Nephron (organoid): ENCODE data around the gene APH1A.

ENCODE experiments used
- H3K27ac Mint-ChIP-seq, 3 experiments: 2 replicates each; pipeline ENCODE4 v1.8.0; 2020; ENCODE audit warnings: mixed read lengths in 3 of 3, mild to moderate bottlenecking in 2 of 3, moderate library complexity in 1 of 3
- H3K27me3 Mint-ChIP-seq: 2 replicates; pipeline ENCODE4 v1.8.0; 2021; ENCODE audit warnings: low read depth, mild to moderate bottlenecking, moderate library complexity, mixed read lengths
- H3K36me3 Mint-ChIP-seq: 2 replicates; pipeline ENCODE4 v1.8.0; 2020; ENCODE audit warnings: low read depth, mixed read lengths
- H3K4me1 Mint-ChIP-seq: 2 replicates; pipeline ENCODE4 v1.8.0; 2020; ENCODE audit warnings: mixed read lengths
- H3K4me3 Mint-ChIP-seq, 3 experiments: 2 replicates each; pipeline ENCODE4 v1.8.0; 2020; ENCODE audit warnings: mild to moderate bottlenecking in 3 of 3, mixed read lengths in 3 of 3, moderate library complexity in 2 of 3
- H3K9me3 Mint-ChIP-seq: 2 replicates; pipeline ENCODE4 v1.8.0; 2020; ENCODE audit warnings: mixed read lengths
- TF ChIP-seq, protein P1 (sequence below), 3 experiments: fragments of 200-600 bp; sonication (generic); IDR thresholded peaks; one replicate each; pipeline ENCODE4 v1.5.0; 2021; ENCODE audit warnings: antibody characterized with exemption in 3 of 3; ENCODE audit not compliant: unreplicated experiment in 3 of 3

APH1A gene

GRCh38 chr1:150262388-150263320, 6.2 kb downstream of the APH1A start:
- Mint-ChIP-seq H3K27ac (peak overlapping the region; percentile 59 to 91 (median 77)), H3K4me1 (peaks cover 41% of the 10 kb centered on the region), H3K27me3 (no peaks in the 10 kb centered on the region), H3K4me3 (peak overlapping the region; percentile 4 to 22 (median 9)), H3K9me3 (no peaks in the 10 kb centered on the region), H3K36me3 (peaks cover 21% of the 10 kb centered on the region)
- TF ChIP-seq, protein P1, sequence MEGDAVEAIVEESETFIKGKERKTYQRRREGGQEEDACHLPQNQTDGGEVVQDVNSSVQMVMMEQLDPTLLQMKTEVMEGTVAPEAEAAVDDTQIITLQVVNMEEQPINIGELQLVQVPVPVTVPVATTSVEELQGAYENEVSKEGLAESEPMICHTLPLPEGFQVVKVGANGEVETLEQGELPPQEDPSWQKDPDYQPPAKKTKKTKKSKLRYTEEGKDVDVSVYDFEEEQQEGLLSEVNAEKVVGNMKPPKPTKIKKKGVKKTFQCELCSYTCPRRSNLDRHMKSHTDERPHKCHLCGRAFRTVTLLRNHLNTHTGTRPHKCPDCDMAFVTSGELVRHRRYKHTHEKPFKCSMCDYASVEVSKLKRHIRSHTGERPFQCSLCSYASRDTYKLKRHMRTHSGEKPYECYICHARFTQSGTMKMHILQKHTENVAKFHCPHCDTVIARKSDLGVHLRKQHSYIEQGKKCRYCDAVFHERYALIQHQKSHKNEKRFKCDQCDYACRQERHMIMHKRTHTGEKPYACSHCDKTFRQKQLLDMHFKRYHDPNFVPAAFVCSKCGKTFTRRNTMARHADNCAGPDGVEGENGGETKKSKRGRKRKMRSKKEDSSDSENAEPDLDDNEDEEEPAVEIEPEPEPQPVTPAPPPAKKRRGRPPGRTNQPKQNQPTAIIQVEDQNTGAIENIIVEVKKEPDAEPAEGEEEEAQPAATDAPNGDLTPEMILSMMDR (IDR thresholded peaks at IDR 0.05; ENCODE audit: unreplicated experiment in 3 of 3): no peak

DNA sequence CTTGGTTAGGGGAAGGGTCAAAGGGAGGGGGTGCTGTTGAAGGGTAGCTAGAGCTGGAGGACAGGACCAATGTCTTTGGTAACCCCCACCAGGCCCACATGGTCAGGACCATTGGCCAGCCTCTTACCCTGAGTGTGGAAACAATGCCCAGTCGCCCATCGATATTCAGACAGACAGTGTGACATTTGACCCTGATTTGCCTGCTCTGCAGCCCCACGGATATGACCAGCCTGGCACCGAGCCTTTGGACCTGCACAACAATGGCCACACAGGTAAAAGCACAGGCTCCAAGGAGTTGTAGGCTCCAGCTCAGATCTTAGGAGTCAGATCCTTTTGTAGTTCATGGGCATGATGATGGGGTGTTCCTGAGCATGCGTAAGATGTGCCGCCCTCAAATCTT, 7.4 kb downstream of the APH1A start:
- TF ChIP-seq, protein P1 (IDR thresholded peaks at IDR 0.05; ENCODE audit: unreplicated experiment in 3 of 3): no peak
- Mint-ChIP-seq H3K36me3 (peaks cover 12% of the 10 kb centered on the region), H3K4me1 (peaks cover 46% of the 10 kb centered on the region), H3K9me3 (no peaks in the 10 kb centered on the region), H3K4me3 (peak overlapping the region in 1 of 3 experiments; percentile 33), H3K27ac (peak overlapping the region in 2 of 3 experiments; percentile 56 to 82), H3K27me3 (no peaks in the 10 kb centered on the region)

GRCh38 chr1:150259758-150260669, 8.8 kb downstream of the APH1A start:
- Mint-ChIP-seq H3K27ac (peak overlapping the region; percentile 85 to 92 (median 92)), H3K36me3 (peaks cover 5% of the 10 kb centered on the region), H3K4me1 (peaks cover 59% of the 10 kb centered on the region), H3K9me3 (no peaks in the 10 kb centered on the region), H3K4me3 (peak overlapping the region; percentile 79 to 87 (median 83)), H3K27me3 (no peaks in the 10 kb centered on the region)
- TF ChIP-seq, protein P1 (IDR thresholded peaks at IDR 0.05; ENCODE audit: unreplicated experiment in 3 of 3): no peak

DNA sequence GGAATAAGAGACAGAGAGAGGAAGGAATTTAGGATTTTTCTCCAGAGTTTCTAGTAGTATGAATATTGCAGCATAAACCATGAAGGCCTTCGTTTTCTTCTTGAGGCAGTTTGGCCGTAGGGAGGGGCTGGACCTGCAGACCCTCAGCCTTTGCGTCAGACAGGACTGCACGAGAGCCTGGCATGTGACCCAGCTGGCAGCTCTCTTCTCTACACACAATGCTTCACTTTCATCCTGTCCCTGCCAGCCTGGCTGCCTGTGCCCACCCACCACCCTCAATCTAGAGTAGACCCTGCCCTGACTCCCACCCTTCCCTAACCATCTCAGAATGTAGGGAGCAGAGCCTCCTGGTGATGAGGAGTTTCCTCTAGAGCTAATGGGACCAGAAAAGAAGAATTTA, 9.6 kb downstream of the APH1A start:
- H3K27ac Mint-ChIP-seq: peak overlapping the region; percentile 85 to 92 (median 92)
- TF ChIP-seq, protein P1 (IDR thresholded peaks at IDR 0.05; ENCODE audit: unreplicated experiment in 3 of 3): no peak
- peak overlapping the region; percentile 79 to 87 (median 83) for H3K4me3 Mint-ChIP-seq
- H3K36me3 Mint-ChIP-seq: no peaks in the 10 kb centered on the region
- no peaks in the 10 kb centered on the region for H3K9me3 Mint-ChIP-seq
- no peaks in the 10 kb centered on the region for H3K27me3 Mint-ChIP-seq
- peaks cover 59% of the 10 kb centered on the region for H3K4me1 Mint-ChIP-seq

- peaks cover 59% of the 10 kb centered on the region for H3K4me1 Mint-ChIP-seq
- H3K9me3 Mint-ChIP-seq: no peaks in the 10 kb centered on the region
- TF ChIP-seq, protein P1 (IDR thresholded peaks at IDR 0.05; ENCODE audit: unreplicated experiment in 3 of 3): no peak
- H3K36me3 Mint-ChIP-seq: no peaks in the 10 kb centered on the region
- H3K27ac Mint-ChIP-seq: peak within 1 kb of the TSS; percentile 85 to 92 (median 92)
- no peaks in the 10 kb centered on the region for H3K27me3 Mint-ChIP-seq
- peak within 1 kb of the TSS; percentile 79 to 87 (median 83) for H3K4me3 Mint-ChIP-seq
Measured at GRCh38 chr1:150257624-150258585, 10.9 kb downstream of the APH1A start, which contains the start of gene CA14. TSS of gene CA14 (plus strand) at chr1:150257774. CDS start at chr1:150258129, 355 bp downstream.
